Neuronal stem cell (in vitro differentiated cells): ENCODE results near the gene LCN6.
A peak's percentile ranks its signal among the peaks of the same experiment; 100 is the strongest.

ENCODE experiments used
- DNase-seq: peaks from one replicate; pipeline ENCODE4 v3.0.0-alpha.2; 2013; ENCODE audit warnings: low spot score
- H2AFZ ChIP-seq: one replicate; pipeline ENCODE4 v1.6.1; 2013; ENCODE audit warnings: mild to moderate bottlenecking, low read length, inconsistent platforms
- H2AK5ac ChIP-seq: 2 replicates; pipeline ENCODE4 v1.6.1; 2013; ENCODE audit warnings: low read depth, mild to moderate bottlenecking, inconsistent platforms, low read length, moderate library complexity, mixed read lengths
- H2BK120ac ChIP-seq: 2 replicates; pipeline ENCODE4 v1.6.1; 2013; ENCODE audit warnings: low read depth, mild to moderate bottlenecking, inconsistent platforms, low read length, moderate library complexity, mixed read lengths
- H2BK12ac ChIP-seq: one replicate; pipeline ENCODE4 v1.6.1; 2013; ENCODE audit warnings: low read length, inconsistent platforms
- H2BK15ac ChIP-seq: 2 replicates; pipeline ENCODE4 v1.6.1; 2013; ENCODE audit warnings: mild to moderate bottlenecking, low read length, inconsistent platforms, mixed read lengths
- H2BK5ac ChIP-seq: one replicate; pipeline ENCODE4 v1.6.1; 2013; ENCODE audit warnings: inconsistent platforms, mild to moderate bottlenecking, low read length, moderate library complexity
- H3K14ac ChIP-seq: one replicate; pipeline ENCODE4 v1.6.1; 2013; ENCODE audit warnings: low read length, inconsistent platforms
- H3K18ac ChIP-seq: 2 replicates; pipeline ENCODE4 v1.6.1; 2013; ENCODE audit warnings: low read length, inconsistent platforms
- H3K23ac ChIP-seq: 2 replicates; pipeline ENCODE4 v1.6.1; 2013; ENCODE audit warnings: low read depth, mild to moderate bottlenecking, mixed read lengths, low read length, inconsistent platforms; ENCODE audit not compliant: poor library complexity
- H3K27ac ChIP-seq: replicated peaks from 3 replicates; pipeline ENCODE4 v1.5.1; 2013; ENCODE audit warnings: low read length, inconsistent platforms
- H3K27me3 ChIP-seq, 3 experiments: 2 replicates each; pipeline ENCODE4 v1.6.1; 2013; ENCODE audit warnings: low read length in 3 of 3, mild to moderate bottlenecking in 2 of 3, inconsistent platforms in 1 of 3, low read depth in 1 of 3, mixed read lengths in 1 of 3, moderate library complexity in 1 of 3; ENCODE audit not compliant: control insufficient read depth in 3 of 3, insufficient read depth in 3 of 3
- H3K36me3 ChIP-seq, 2 donors: replicated peaks in 1 of 2; 2 replicates each; pipeline ENCODE4 v1.6.1; 2013; ENCODE audit warnings: low read length in 2 of 2; ENCODE audit not compliant: control insufficient read depth in 2 of 2, insufficient read depth in 2 of 2
- H3K4ac ChIP-seq: 2 replicates; pipeline ENCODE4 v1.6.1; 2013; ENCODE audit warnings: inconsistent platforms, mild to moderate bottlenecking, low read length, moderate library complexity
- H3K4me1 ChIP-seq, 2 donors: 1 replicate in 1 of 2; 2 replicates in 1 of 2; pipeline ENCODE4 v1.6.1; 2013; ENCODE audit warnings: low read length in 2 of 2, low read depth in 1 of 2; ENCODE audit not compliant: control insufficient read depth in 2 of 2, insufficient read depth in 1 of 2
- H3K4me2 ChIP-seq: one replicate; pipeline ENCODE4 v1.6.1; 2013; ENCODE audit warnings: mild to moderate bottlenecking, low read length, inconsistent platforms; ENCODE audit not compliant: insufficient read depth, poor library complexity, severe bottlenecking
- H3K4me3 ChIP-seq, 2 donors: 2 replicates each; pipeline ENCODE4 v1.5.1; 2013; ENCODE audit warnings: low read length in 2 of 2, mild to moderate bottlenecking in 2 of 2, inconsistent platforms in 1 of 2, moderate library complexity in 1 of 2
- H3K79me1 ChIP-seq: one replicate; pipeline ENCODE4 v1.6.1; 2013; ENCODE audit warnings: low read depth, mild to moderate bottlenecking, inconsistent platforms, low read length, moderate library complexity
- H3K9ac ChIP-seq: one replicate; pipeline ENCODE4 v1.6.1; 2013; ENCODE audit warnings: mild to moderate bottlenecking, low read depth, low read length, inconsistent platforms; ENCODE audit not compliant: poor library complexity
- H3K9me3 ChIP-seq, 2 donors: replicated peaks in 1 of 2; 2 replicates each; pipeline versions ENCODE3 to v1.6.1; 2013; ENCODE audit warnings: low read length in 2 of 2, mild to moderate bottlenecking in 2 of 2, inconsistent platforms in 1 of 2, low read depth in 1 of 2, mixed read lengths in 1 of 2, moderate library complexity in 1 of 2; ENCODE audit not compliant: control insufficient read depth in 2 of 2, insufficient read depth in 1 of 2
- H4K8ac ChIP-seq: one replicate; pipeline ENCODE4 v1.6.1; 2013; ENCODE audit warnings: low read depth, mild to moderate bottlenecking, inconsistent platforms, low read length, moderate library complexity
- H4K91ac ChIP-seq: one replicate; pipeline ENCODE4 v1.6.1; 2013; ENCODE audit warnings: low read length, low read depth, mild to moderate bottlenecking, inconsistent platforms; ENCODE audit not compliant: poor library complexity
- WGBS, 2 donors: extraction: QIAGEN DNeasy Blood & Tissue Kit; methylation state at CpG; one replicate each; pipeline ENCODE4 v1.1.7; 2013; ENCODE audit warnings: missing lambda C conversion rate in 2 of 2, mixed read lengths in 1 of 2; ENCODE audit not compliant: insufficient read length in 2 of 2, insufficient replicate concordance in 1 of 2; ENCODE audit errors: extremely low coverage in 2 of 2; 5-methylcytosine and 5-hydroxymethylcytosine counted together

The LCN6 gene

DNA sequence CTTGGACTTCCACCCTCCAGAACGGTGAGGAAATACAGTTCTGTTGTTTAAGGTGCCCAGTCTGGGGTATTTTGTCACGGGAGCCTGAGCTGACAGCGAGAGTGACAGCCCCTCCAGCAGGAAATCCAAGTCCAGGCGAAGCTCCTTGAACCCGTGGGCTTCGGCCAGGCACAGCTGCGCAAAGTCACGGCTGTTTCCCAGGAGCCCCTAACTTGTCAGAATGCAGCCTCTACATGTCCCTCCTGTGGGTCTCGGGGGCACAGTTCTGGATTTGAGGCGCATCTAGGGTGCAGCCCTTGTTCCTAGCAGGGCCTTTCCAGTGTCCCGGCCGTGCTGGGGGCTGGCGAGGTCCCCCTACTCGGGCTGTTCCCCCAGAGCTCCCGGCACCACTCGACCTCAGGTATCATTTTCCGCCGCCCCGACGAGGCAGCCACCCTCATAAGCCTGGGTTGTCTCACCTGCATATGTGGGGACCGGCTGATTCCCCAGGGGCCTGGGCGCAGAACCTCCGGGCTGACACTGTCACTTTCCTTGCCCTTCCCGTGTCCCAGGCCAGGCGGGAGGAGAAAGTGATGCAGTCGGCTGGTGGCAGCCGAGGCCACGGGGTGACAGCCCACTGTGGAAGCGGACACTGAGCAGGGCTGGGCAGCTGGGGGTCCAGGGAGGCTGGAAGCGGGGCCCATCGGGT, 5.2 kb upstream of the LCN6 start:
- no CpG with 5 or more reads among the region's 31 CpGs for WGBS, 2 donors
- no peaks in the 10 kb centered on the region for H3K4me1 ChIP-seq

DNA sequence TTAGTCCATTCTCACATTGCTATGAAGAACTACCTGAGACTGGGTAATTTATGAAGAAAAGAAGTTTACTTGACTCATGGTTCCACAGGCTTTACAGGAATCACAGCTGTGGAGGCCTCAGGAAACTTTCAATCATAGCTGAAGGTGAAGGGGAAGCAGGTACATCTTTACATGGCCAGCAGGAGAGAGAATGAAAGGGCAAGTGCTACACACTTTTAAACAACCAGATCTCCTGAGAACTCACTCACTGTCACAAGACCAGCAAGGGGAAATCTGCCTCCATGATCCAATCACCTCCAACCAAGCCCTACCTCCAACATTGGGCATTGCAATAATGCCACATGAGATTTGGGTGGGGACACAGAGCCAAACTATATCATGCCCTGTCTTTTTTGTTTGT, 3.5 kb upstream of the LCN6 start:
- H4K8ac ChIP-seq: no peak overlapping the region
- no peaks in the 10 kb centered on the region for H3K36me3 ChIP-seq
- no peak overlapping the region for H3K4ac ChIP-seq
- H3K9me3 ChIP-seq: peaks cover 0 to 7% of the 10 kb centered on the region in 2 donors
- H3K14ac ChIP-seq: no peak overlapping the region
- H2BK15ac ChIP-seq: no peak overlapping the region
- no peak overlapping the region for H2BK5ac ChIP-seq
- peaks cover 0 to 21% (median 0%) of the 10 kb centered on the region in 3 experiments for H3K27me3 ChIP-seq
- H2AFZ ChIP-seq: no peak overlapping the region
- no peak overlapping the region for H4K91ac ChIP-seq
- no peak overlapping the region for H2BK120ac ChIP-seq
- no peaks in the 10 kb centered on the region for H3K79me1 ChIP-seq
- no peak overlapping the region for H3K23ac ChIP-seq
- no peak for DNase-seq
- H3K4me2 ChIP-seq: no peak overlapping the region
- H3K9ac ChIP-seq: no peak overlapping the region
- H2AK5ac ChIP-seq: no peak overlapping the region
- H3K27ac ChIP-seq: no peak overlapping the region
- H2BK12ac ChIP-seq: no peak overlapping the region
- no peak overlapping the region for H3K4me3 ChIP-seq
- H3K18ac ChIP-seq: no peak overlapping the region
- H3K4me1 ChIP-seq: no peaks in the 10 kb centered on the region

More for the DNA sequence above, 5.2 kb upstream of the LCN6 start:
- H2AK5ac ChIP-seq: peak overlapping the region; percentile 96
- DNase-seq: no peak
- H3K36me3 ChIP-seq: no peaks in the 10 kb centered on the region
- peak overlapping the region; percentile 38 for H3K18ac ChIP-seq
- H3K9ac ChIP-seq: no peak overlapping the region
- H3K4me3 ChIP-seq: no peak overlapping the region
- H2AFZ ChIP-seq: no peak overlapping the region
- no peak overlapping the region for H4K91ac ChIP-seq
- H3K4me2 ChIP-seq: no peak overlapping the region
- no peak overlapping the region for H3K4ac ChIP-seq
- no peak overlapping the region for H4K8ac ChIP-seq
- H3K79me1 ChIP-seq: no peaks in the 10 kb centered on the region
- H2BK120ac ChIP-seq: peak overlapping the region; percentile 91
- H3K14ac ChIP-seq: peak overlapping the region; percentile 94
- H2BK15ac ChIP-seq: peak overlapping the region; percentile 67
- peaks cover 0 to 11% (median 0%) of the 10 kb centered on the region in 3 experiments for H3K27me3 ChIP-seq
- H3K9me3 ChIP-seq: peaks cover 0 to 7% of the 10 kb centered on the region in 2 donors
- H2BK12ac ChIP-seq: peak overlapping the region; percentile 94
- no peak overlapping the region for H2BK5ac ChIP-seq
- H3K27ac ChIP-seq: no peak overlapping the region
- H3K23ac ChIP-seq: no peak overlapping the region

DNA sequence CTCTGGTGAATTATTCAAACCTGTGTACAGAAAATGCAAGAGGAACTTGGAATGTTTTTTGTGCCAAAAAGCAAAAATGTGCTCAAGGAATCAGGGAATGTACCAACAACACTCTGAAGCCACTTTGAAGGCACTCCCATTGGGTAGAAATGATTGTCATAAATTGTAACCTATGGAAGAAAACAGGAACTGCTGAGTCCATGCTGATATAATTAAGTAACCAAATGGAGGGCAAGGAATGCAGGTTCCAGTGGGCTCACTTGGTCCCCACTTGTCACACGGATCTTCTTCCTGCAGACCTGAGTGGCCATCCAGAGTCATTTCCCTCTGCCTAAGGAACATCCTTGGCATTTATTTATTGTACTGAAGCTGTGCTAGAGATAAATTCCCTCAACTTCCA, 2.9 kb upstream of the LCN6 start:
- H3K14ac ChIP-seq: no peak overlapping the region
- H3K9ac ChIP-seq: no peak overlapping the region
- H2BK12ac ChIP-seq: no peak overlapping the region
- no peaks in the 10 kb centered on the region for H3K79me1 ChIP-seq
- H3K23ac ChIP-seq: no peak overlapping the region
- H4K8ac ChIP-seq: no peak overlapping the region
- no peak overlapping the region for H3K4me2 ChIP-seq
- H3K9me3 ChIP-seq: peaks cover 0 to 7% of the 10 kb centered on the region in 2 donors
- no peak overlapping the region for H4K91ac ChIP-seq
- no peak for DNase-seq
- H2AK5ac ChIP-seq: no peak overlapping the region
- no peak overlapping the region for H2BK5ac ChIP-seq
- WGBS, 2 donors: no CpG with 5 or more reads among the region's 1 CpG
- no peak overlapping the region for H3K4ac ChIP-seq
- H3K18ac ChIP-seq: no peak overlapping the region
- H3K27me3 ChIP-seq: peaks cover 0 to 24% (median 0%) of the 10 kb centered on the region in 3 experiments
- H3K36me3 ChIP-seq: no peaks in the 10 kb centered on the region
- H2BK15ac ChIP-seq: no peak overlapping the region
- no peak overlapping the region for H2AFZ ChIP-seq
- no peaks in the 10 kb centered on the region for H3K4me1 ChIP-seq
- no peak overlapping the region for H3K4me3 ChIP-seq
- H3K27ac ChIP-seq: no peak overlapping the region
- H2BK120ac ChIP-seq: no peak overlapping the region

DNA sequence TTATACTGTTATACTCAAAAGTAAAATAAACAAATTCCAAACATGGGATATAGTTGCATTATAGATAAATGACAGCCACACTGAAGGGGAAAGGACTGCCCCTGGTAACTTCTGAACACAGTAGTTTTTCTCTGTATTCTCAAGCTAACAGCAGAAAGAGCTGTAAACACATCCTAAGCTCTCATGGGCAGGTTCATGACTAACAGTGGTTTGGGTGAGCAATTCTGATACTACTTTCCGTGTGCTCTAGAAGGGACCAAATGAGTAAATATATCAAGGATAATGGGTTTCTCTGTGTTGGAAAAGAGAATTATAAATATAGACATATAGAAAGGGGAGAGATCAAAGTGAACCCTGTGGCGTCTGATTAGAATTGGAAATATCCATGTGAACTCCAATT, 2.2 kb upstream of the LCN6 start:
- Histone ChIP-seq H2AK5ac (no peak overlapping the region), H2BK15ac (no peak overlapping the region), H4K91ac (no peak overlapping the region), H3K9ac (no peak overlapping the region), H2BK12ac (no peak overlapping the region), H3K9me3 (peaks cover 0 to 5% of the 10 kb centered on the region in 2 donors), H4K8ac (no peak overlapping the region), H3K4me1 (no peaks in the 10 kb centered on the region), H3K79me1 (no peaks in the 10 kb centered on the region), H3K4me2 (no peak overlapping the region), H3K27me3 (peaks cover 0 to 26% (median 0%) of the 10 kb centered on the region in 3 experiments), H3K18ac (no peak overlapping the region), H3K27ac (no peak overlapping the region), H3K36me3 (no peaks in the 10 kb centered on the region), H2BK120ac (no peak overlapping the region), H3K4me3 (no peak overlapping the region), H3K14ac (no peak overlapping the region), H3K23ac (no peak overlapping the region), H3K4ac (no peak overlapping the region), H2BK5ac (no peak overlapping the region), H2AFZ (no peak overlapping the region)
- DNase-seq: no peak
- WGBS, 2 donors: no CpG with 5 or more reads among the region's 2 CpGs
